HL-60/S4 treated with retinoic acid at 250 ng/mL for 4 days and 3 days (cell line): ENCODE measurements around the gene LPAR3.

Source experiments
- in situ Hi-C: fragments of 300-500 bp; cut with MboI; formaldehyde crosslinking; loops from 2 replicates; pipeline ENCODE4 v1.7.0; 2022; ENCODE audit warnings: low sequenced_read_pairs

LPAR3 gene

GRCh38 chr1:84780000-84780716 lies 112.8 kb downstream of the LPAR3 start:
- in situ Hi-C loops: no loop called here

DNA sequence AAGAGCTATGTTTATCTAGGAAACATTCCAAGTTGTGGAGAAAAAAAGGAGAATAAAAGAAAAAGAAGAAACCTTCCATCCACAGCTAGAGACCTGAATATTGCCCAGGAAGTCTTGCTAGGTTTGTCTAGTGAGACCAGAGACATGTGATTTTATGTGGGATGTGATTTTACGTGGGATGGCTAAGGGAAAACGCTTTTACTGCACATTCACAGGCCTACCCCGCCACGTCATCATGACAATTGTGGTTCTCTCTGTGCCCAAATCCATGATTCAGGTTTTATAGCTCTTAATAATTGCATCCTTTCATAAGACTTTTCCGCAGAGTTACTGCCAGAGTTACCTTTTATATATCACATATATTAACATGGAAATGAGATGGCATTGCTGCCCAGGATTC lies 116.4 kb downstream of the LPAR3 start:
- in situ Hi-C loops: no loop called here

GRCh38 chr1:84775535-84775920 lies 117.5 kb downstream of the LPAR3 start:
- in situ Hi-C loops: no loop called here

DNA sequence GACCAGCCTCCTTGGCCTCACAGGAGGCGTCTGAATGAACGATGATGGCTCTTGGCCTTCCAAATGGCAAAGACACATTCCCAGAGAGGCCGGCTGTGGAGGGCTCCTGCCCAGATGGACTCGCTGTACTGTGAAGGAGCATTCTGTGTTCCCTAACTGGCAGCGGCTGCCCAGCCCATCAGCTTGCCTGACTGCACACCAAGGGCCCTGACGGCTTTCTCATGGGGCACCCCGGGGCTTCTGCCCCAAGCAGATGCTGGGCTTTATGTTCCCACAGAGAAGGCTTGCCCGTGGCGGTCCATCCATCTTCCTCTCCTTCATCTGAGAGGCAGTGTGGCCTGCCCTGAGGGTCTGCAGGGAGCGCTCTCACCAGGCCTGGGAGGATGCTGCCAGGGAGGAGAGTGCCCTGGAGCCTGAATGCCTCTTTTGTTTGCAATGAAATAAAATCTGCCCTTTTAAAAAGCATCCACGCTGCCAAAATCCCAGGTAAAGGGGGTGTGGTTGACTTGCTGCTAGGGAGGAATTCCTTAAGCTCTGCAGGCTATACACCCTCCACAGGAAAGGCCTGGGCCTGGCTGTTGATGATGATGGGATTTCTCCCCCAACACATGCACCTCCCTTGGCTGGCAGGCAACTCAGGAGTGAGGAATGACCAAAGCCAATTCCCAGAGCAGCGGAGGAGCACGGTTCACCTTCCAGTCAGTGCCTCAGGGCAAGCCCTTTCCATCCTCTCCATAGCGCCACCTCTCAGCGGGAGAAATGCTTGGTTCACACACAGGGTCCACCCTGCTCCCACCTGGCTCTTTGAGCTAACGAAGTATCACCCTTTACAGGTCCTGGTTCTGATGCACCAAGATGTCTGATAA lies 118.1 kb downstream of the LPAR3 start:
- in situ Hi-C loops: loop anchor here (25.0 kb wide), 2 partner anchors 638 to 863 kb away; partner anchors contain the start of gene PRKACB

GRCh38 chr1:84773933-84774497 lies 119.0 kb downstream of the LPAR3 start:
- in situ Hi-C loops: loop anchor here (25.0 kb wide), 2 partner anchors 637 to 862 kb away; partner anchors contain the start of gene PRKACB

DNA sequence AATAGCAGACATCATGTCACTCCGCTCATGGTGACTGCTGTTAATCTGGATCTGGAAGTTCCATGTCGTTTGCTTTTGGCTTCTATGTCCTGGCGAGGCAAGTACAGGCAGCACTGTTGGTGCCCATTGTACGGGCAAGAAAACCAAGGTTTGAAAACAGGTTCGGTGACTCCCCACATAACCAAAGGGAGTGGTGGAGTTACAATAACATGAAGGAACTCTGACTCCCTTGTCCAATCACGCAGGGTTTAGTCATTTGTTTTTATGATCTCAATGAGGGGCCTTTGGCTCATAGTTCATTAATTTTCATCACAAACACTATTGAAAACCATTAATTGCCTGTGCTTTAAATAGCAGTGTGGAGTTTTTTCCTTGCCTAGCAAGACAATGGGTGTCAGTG lies 119.8 kb downstream of the LPAR3 start:
- in situ Hi-C loops: loop anchor here (25.0 kb wide), 2 partner anchors 636 to 861 kb away; partner anchors contain the start of gene PRKACB

DNA sequence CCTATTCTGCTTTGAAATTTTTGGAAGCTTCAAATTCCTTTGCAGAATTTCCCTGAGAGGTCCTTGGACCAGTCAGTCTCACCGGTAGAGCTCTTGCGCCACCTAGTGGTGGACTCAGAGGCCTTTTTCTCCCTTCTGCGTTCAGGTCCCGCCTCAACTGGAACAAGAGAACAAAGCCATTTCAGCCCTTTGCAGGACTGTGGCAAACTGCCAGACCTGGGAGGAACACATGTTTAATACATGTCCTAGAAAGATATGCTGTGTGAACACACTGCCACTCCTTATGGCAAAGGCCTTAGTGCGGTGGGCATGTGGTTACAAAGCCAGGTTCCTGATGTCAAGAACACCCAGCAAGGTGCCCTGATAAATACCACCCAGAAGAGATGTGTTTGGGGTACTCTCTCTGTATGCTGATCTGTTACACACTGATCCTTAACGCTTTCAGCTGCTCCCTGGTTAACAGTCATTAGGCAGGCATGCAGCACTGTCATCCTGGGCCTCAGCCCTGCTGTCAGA lies 120.5 kb downstream of the LPAR3 start:
- in situ Hi-C loops: loop anchor here (25.0 kb wide), 2 partner anchors 635 to 860 kb away; partner anchors contain the start of gene PRKACB

- in situ Hi-C loops: loop anchor here (25.0 kb wide), 2 partner anchors 635 to 860 kb away; partner anchors contain the start of gene PRKACB
Measured at GRCh38 chr1:84771895-84772294, 121.1 kb downstream of the LPAR3 start.

DNA sequence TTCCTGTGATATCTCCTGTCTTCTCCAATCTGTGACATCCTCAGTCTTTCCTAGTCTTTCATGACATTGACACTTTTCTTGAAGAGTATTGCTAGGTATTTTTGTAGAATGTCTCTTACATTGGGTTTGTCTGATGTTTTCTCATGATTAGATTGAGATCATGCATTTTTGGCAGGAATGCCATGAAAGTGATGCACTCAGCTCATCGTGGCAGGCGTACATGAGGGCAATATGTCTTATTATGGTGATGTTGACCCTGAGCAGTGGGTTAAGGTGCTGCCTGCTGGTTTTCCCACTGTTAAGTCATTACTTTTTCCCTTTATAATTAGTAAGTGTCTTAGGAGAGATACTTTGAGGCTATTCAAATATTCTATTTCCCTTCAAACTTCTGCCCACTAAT lies 122.5 kb downstream of the LPAR3 start:
- in situ Hi-C loops: loop anchor here (25.0 kb wide), 2 partner anchors 633 to 858 kb away; partner anchors contain the start of gene PRKACB

DNA sequence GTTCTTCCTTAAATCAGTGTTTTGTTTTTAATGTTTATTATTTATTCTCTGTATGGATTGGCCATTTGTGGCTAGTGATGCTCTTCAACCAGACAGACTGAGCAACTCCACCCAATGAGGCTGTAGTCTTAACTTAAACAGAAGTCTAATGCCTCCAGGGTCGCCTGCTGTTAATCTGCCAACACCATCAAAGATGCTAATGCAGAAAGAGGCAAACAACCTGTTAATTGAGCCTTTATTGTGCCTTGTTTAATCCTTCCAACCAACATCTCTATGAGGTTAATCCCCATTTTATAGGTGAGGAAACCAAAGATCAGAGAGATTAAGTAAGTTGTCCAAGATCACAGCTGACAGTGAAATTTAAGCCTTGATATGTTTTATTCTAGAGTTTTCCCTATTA lies 123.4 kb downstream of the LPAR3 start:
- in situ Hi-C loops: loop anchor here (25.0 kb wide), 2 partner anchors 632 to 857 kb away; partner anchors contain the start of gene PRKACB

DNA sequence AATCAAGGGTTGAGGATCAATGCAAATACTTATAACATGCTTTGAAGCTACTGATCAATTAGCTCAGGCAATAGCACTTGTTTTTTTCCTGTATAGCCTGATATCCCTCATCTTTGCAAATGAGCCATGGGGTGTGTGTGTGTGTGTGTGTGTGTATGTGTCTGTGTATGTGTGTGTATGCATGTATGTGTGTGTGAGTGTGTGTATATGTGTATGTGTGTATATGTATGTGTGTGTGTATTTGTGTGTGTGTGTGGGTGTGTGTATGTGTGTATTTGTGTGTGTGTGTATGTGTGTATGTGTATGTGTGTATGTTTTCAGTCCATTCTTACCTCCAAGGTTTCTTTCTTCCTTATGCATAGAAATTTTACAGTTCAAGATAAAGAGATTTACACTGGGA lies 124.4 kb downstream of the LPAR3 start:
- in situ Hi-C loops: loop anchor here (25.0 kb wide), 2 partner anchors 631 to 856 kb away; partner anchors contain the start of gene PRKACB

- in situ Hi-C loops: loop anchor here (25.0 kb wide), 2 partner anchors 627 to 852 kb away; partner anchors contain the start of gene PRKACB
Measured at GRCh38 chr1:84763912-84764680, 128.9 kb downstream of the LPAR3 start.

DNA sequence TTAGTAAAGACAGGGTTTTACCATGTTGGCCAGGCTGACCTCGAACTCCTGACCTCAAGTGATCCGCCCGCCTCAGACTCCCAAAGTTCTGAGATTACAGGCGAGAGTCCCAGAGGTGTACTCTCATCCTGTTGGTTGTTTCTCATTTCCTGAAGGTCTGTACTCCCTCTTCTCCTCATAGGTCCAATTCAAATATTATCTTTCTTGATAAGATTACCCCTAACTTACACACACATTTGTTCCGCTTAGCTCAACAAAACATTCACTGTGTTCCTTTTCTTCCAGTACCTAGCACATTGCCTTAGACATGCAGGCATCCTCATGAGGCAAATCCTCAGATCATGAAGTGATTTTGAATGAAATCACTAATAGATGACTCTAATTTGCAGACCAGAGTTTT lies 130.3 kb downstream of the LPAR3 start:
- in situ Hi-C loops: loop anchor here (25.0 kb wide), 2 partner anchors 625 to 850 kb away; partner anchors contain the start of gene PRKACB
